ENCODE results near the gene UNG. TPM values are rescaled to one million over a fixed set of nuclear protein-coding genes. Genes with fewer than 3 reads are reported as not detected.

The UNG gene
- total and polyA plus RNA-seq, 2 donors (not counting 1 experiment from before 2014, with no cell fraction given): 6.1 to 14.7 TPM

GRCh38 chr12:109126784-109127183, 29.4 kb downstream of the UNG start:
- no peak overlapping the region for H3K4me3 Mint-ChIP-seq
- Histone ChIP-seq H3K4me3 (ENCODE audit: control extremely low read depth in 1 of 5, extremely low read depth in 1 of 5, insufficient read depth in 1 of 5, low read depth in 2 of 5, low read length in 4 of 5) (no peak overlapping the region), H3K9ac (ENCODE audit: low read length) (no peak overlapping the region), H3K9me3 (ENCODE audit: control extremely low read depth in 1 of 3, control insufficient read depth in 2 of 3, insufficient read depth in 1 of 3, low read length in 2 of 3) (no peaks in the 10 kb centered on the region), H3K27ac (ENCODE audit: low read length in 2 of 2) (no peak overlapping the region), H4K20me1 (ENCODE audit: control insufficient read depth, insufficient read depth, low read length, poor library complexity, severe bottlenecking) (no peaks in the 10 kb centered on the region), H3K36me3 (replicated peaks in 1 of 2; ENCODE audit: control extremely low read depth in 1 of 2, control insufficient read depth in 1 of 2, extremely low read depth in 1 of 2, insufficient read depth in 2 of 2, low read length in 1 of 2) (no peaks in the 10 kb centered on the region), H3K4me1 (ENCODE audit: control insufficient read depth in 2 of 2, insufficient read depth in 2 of 2, low read length in 2 of 2) (no peaks in the 10 kb centered on the region), H3K4me2 (replicated peaks; ENCODE audit: low read depth, low read length, poor library complexity, severe bottlenecking) (no peak overlapping the region), H3K27me3 (replicated peaks in 1 of 4; ENCODE audit: control extremely low read depth in 1 of 4, control insufficient read depth in 3 of 4, insufficient read depth in 4 of 4, low read length in 3 of 4) (no peaks in the 10 kb centered on the region), H3K79me2 (ENCODE audit: control insufficient read depth, insufficient read depth, low read length) (no peaks in the 10 kb centered on the region), H2AFZ (ENCODE audit: insufficient read depth, low read depth, low read length, poor library complexity, severe bottlenecking) (no peak overlapping the region)
- CTCF ChIA-PET: interaction anchor here (1.0 to 1.6 kb wide), 2 partner anchors 15 to 259 kb away, joined by 3 read pairs; no protein-coding TSS in a partner anchor
- no peaks in the 10 kb centered on the region for H3K9me3 Mint-ChIP-seq (ENCODE audit: insufficient read depth)
- TF ChIP-seq EZH2 (IDR thresholded peaks at IDR 0.05; ENCODE audit: borderline replicate concordance, insufficient read depth, low read depth, low read length, poor library complexity, severe bottlenecking): no peak
- POLR2A ChIA-PET: no interaction called here
- intact Hi-C loops (cut with micrococcal nuclease): no loop called here
- no peak overlapping the region for H3K27ac Mint-ChIP-seq
- ATAC-seq (ENCODE audit: low read depth): no peak
- 100% methylated on average over 1 of the region's 3 CpGs for WGBS (ENCODE audit: insufficient coverage)
- DNase-seq: no peak
- peaks cover 6% of the 10 kb centered on the region for H3K27me3 Mint-ChIP-seq
- H3K4me1 Mint-ChIP-seq: no peaks in the 10 kb centered on the region

GRCh38 chr12:109127533-109128242, 30.3 kb downstream of the UNG start:
- H3K9me3 Mint-ChIP-seq (ENCODE audit: insufficient read depth): no peaks in the 10 kb centered on the region
- no peaks in the 10 kb centered on the region for H3K79me2 ChIP-seq (ENCODE audit: control insufficient read depth, insufficient read depth, low read length)
- no peak overlapping the region for H3K4me3 Mint-ChIP-seq
- no peaks in the 10 kb centered on the region for H3K27me3 ChIP-seq (replicated peaks in 1 of 4; ENCODE audit: control extremely low read depth in 1 of 4, control insufficient read depth in 3 of 4, insufficient read depth in 4 of 4, low read length in 3 of 4)
- POLR2A ChIA-PET: interaction anchor here (0.7 kb wide), 1 partner anchor 270 kb away, joined by 3 read pairs; no protein-coding TSS in a partner anchor
- TF ChIP-seq EZH2 (IDR thresholded peaks at IDR 0.05; ENCODE audit: borderline replicate concordance, insufficient read depth, low read depth, low read length, poor library complexity, severe bottlenecking): no peak
- no peak for TF ChIP-seq CTCF (IDR thresholded peaks at IDR 0.05)
- H2AFZ ChIP-seq (ENCODE audit: insufficient read depth, low read depth, low read length, poor library complexity, severe bottlenecking): no peak overlapping the region
- no peak overlapping the region for H3K4me3 ChIP-seq (ENCODE audit: control extremely low read depth in 1 of 5, extremely low read depth in 1 of 5, insufficient read depth in 1 of 5, low read depth in 2 of 5, low read length in 4 of 5)
- H3K9ac ChIP-seq (ENCODE audit: low read length): no peak overlapping the region
- H4K20me1 ChIP-seq (ENCODE audit: control insufficient read depth, insufficient read depth, low read length, poor library complexity, severe bottlenecking): no peaks in the 10 kb centered on the region
- H3K27ac ChIP-seq (ENCODE audit: low read length in 2 of 2): no peak overlapping the region
- WGBS (ENCODE audit: insufficient coverage): 94% methylated on average over 10 of the region's 13 CpGs
- DNase-seq (no peak), ATAC-seq (ENCODE audit: low read depth) (no peak)
- H3K27ac Mint-ChIP-seq: no peak overlapping the region
- intact Hi-C loops (cut with micrococcal nuclease): no loop called here
- H3K4me1 Mint-ChIP-seq: no peaks in the 10 kb centered on the region
- H3K36me3 ChIP-seq (replicated peaks in 1 of 2; ENCODE audit: control extremely low read depth in 1 of 2, control insufficient read depth in 1 of 2, extremely low read depth in 1 of 2, insufficient read depth in 2 of 2, low read length in 1 of 2): no peaks in the 10 kb centered on the region
- peaks cover 6% of the 10 kb centered on the region for H3K27me3 Mint-ChIP-seq
- no peaks in the 10 kb centered on the region for H3K9me3 ChIP-seq (ENCODE audit: control extremely low read depth in 1 of 3, control insufficient read depth in 2 of 3, insufficient read depth in 1 of 3, low read length in 2 of 3)
- CTCF ChIA-PET: interaction anchor here (1.0 to 1.6 kb wide), 2 partner anchors 16 to 258 kb away, joined by 3 read pairs; no protein-coding TSS in a partner anchor
- no peaks in the 10 kb centered on the region for H3K4me1 ChIP-seq (ENCODE audit: control insufficient read depth in 2 of 2, insufficient read depth in 2 of 2, low read length in 2 of 2)
- no peak overlapping the region for H3K4me2 ChIP-seq (replicated peaks; ENCODE audit: low read depth, low read length, poor library complexity, severe bottlenecking)
